Coronary artery (tissue), 2 donors: ENCODE results near the gene PAK3.

Experiments
- DNase-seq: peaks from one replicate; pipeline ENCODE4 v3.0.0-alpha.2; 2017; ENCODE audit warnings: low spot score
- H3K27ac ChIP-seq, 2 donors: fragments of 200-600 bp; sonication (generic); one replicate each; pipeline ENCODE4 v1.5.1; 2016 to 2019
- H3K4me3 ChIP-seq: fragments of 200-600 bp; sonication (generic); 2 replicates; pipeline ENCODE4 v1.5.1; 2016; ENCODE audit warnings: mild to moderate bottlenecking, moderate library complexity
- CTCF ChIP-seq: fragments of 200-600 bp; sonication (generic); IDR thresholded peaks from one replicate; pipeline ENCODE4 v1.5.1; 2019; ENCODE audit warnings: antibody characterized with exemption

PAK3 gene

GRCh38 chrX:111164728-111165127 is 68.7 kb downstream of the PAK3 start:
- no peak overlapping the region for H3K4me3 ChIP-seq
- peak; percentile 21 for TF ChIP-seq CTCF

GRCh38 chrX:111165902-111166301 is 69.9 kb downstream of the PAK3 start:
- H3K4me3 ChIP-seq, result no peak overlapping the region
- TF ChIP-seq CTCF, result no peak
- H3K27ac ChIP-seq, result no peak overlapping the region
- no peak for DNase-seq

More at GRCh38 chrX:111164728-111165127, 68.7 kb downstream of the PAK3 start:
- no peak overlapping the region for H3K27ac ChIP-seq
- DNase-seq, result no peak

GRCh38 chrX:111167334-111167733 is 71.3 kb downstream of the PAK3 start:
- TF ChIP-seq CTCF, result no peak
- no peak overlapping the region for H3K4me3 ChIP-seq
- no peak for DNase-seq

GRCh38 chrX:111168314-111168713 is 72.3 kb downstream of the PAK3 start:
- no peak for DNase-seq
- no peak for TF ChIP-seq CTCF
- Histone ChIP-seq H3K4me3 (no peak overlapping the region), H3K27ac (no peak overlapping the region)

More at GRCh38 chrX:111167334-111167733, 71.3 kb downstream of the PAK3 start:
- no peak overlapping the region for H3K27ac ChIP-seq

GRCh38 chrX:111169141-111169540 is 73.2 kb downstream of the PAK3 start:
- no peak for TF ChIP-seq CTCF
- Histone ChIP-seq H3K27ac (no peak overlapping the region), H3K4me3 (no peak overlapping the region)
- DNase-seq, result no peak

- H3K4me3 ChIP-seq, result no peak overlapping the region
- no peak for TF ChIP-seq CTCF
- DNase-seq, result no peak
- H3K27ac ChIP-seq, result no peak overlapping the region
Measured at GRCh38 chrX:111170017-111170416, 74.0 kb downstream of the PAK3 start.

GRCh38 chrX:111180750-111181240 is 84.8 kb downstream of the PAK3 start:
- Histone ChIP-seq H3K4me3 (no peak overlapping the region), H3K27ac (no peak overlapping the region)
- no peak for TF ChIP-seq CTCF
- no peak for DNase-seq
